Right atrium auricular region (tissue), 2 donors: Measurements from ENCODE around the gene ADARB2. TPM values are rescaled to one million over a fixed set of nuclear protein-coding genes. Genes with fewer than 3 reads are reported as not detected.
"Not testable (repeated sequence)": the region's sequence is repeated elsewhere in the genome, so short reads cannot be mapped to it uniquely, and the experiment has no call there.

Source experiments
- DNase-seq: peaks from one replicate; pipeline ENCODE4 v3.0.0-alpha.2; 2019; ENCODE audit warnings: low spot score
- H3K27ac ChIP-seq, 2 donors: fragments of 200-600 bp; sonication (generic); 1 replicate in 1 of 2; 2 replicates in 1 of 2; pipeline ENCODE4 v1.5.1; 2016 to 2019
- H3K27me3 ChIP-seq, 2 donors: fragments of 200-600 bp; sonication (generic); one replicate each; pipeline versions ENCODE4 v1.5.1 to v1.6.0; 2017 to 2019
- H3K36me3 ChIP-seq: fragments of 200-600 bp; sonication (generic); one replicate; pipeline ENCODE4 v1.5.1; 2016
- H3K4me1 ChIP-seq, 2 donors: fragments of 200-600 bp; sonication (generic); one replicate each; pipeline versions ENCODE4 v1.5.1 to v1.6.0; 2017 to 2019
- H3K4me3 ChIP-seq, 2 donors: fragments of 200-600 bp; sonication (generic); 1 replicate in 1 of 2; 2 replicates in 1 of 2; pipeline ENCODE4 v1.5.1; 2017 to 2019; ENCODE audit warnings: mild to moderate bottlenecking in 1 of 2, moderate library complexity in 1 of 2
- H3K9me3 ChIP-seq, 2 donors: fragments of 200-600 bp; sonication (generic); one replicate each; pipeline ENCODE4 v1.5.1; 2019
- CTCF ChIP-seq, 2 donors: fragments of 200-600 bp; sonication (generic); IDR thresholded peaks; one replicate each; pipeline ENCODE4 v1.5.1; 2019; ENCODE audit warnings: antibody characterized with exemption in 2 of 2
- total RNA-seq, 2 donors: library from RNA; depleted of rRNA; stranded (reverse); fragments of >200 nt; gene quantifications; one replicate each; pipeline ENCODE4 v1.1.0, GENCODE V29; 2016

ADARB2 gene
- total RNA-seq, 2 donors from 2014 or later, result 0.33 to 0.71 TPM

- no peak overlapping the region for H3K27ac ChIP-seq
- H3K27me3 ChIP-seq, result no peaks in the 10 kb centered on the region
- DNase-seq, result no peak
- no peak for TF ChIP-seq CTCF (IDR thresholded peaks at IDR 0.05)
- no peaks in the 10 kb centered on the region for H3K4me1 ChIP-seq
- H3K4me3 ChIP-seq, result no peak overlapping the region
- H3K36me3 ChIP-seq, result no peaks in the 10 kb centered on the region
- H3K9me3 ChIP-seq, result no peaks in the 10 kb centered on the region
These were observed 38.9 kb upstream of the ADARB2 start for GRCh38 chr10:1776127-1776662.

- Histone ChIP-seq H3K9me3 (no peaks in the 10 kb centered on the region), H3K4me1 (no peaks in the 10 kb centered on the region), H3K4me3 (no peak overlapping the region), H3K27ac (no peak overlapping the region), H3K36me3 (no peaks in the 10 kb centered on the region), H3K27me3 (no peaks in the 10 kb centered on the region)
- no peak for TF ChIP-seq CTCF (IDR thresholded peaks at IDR 0.05)
- no peak for DNase-seq
These were observed 37.5 kb upstream of the ADARB2 start for GRCh38 chr10:1774796-1775195.

GRCh38 chr10:1773204-1773603, 35.9 kb upstream of the ADARB2 start:
- not testable (repeated sequence) for H3K27me3 ChIP-seq, DNase-seq, H3K27ac ChIP-seq, H3K4me1 ChIP-seq, H3K9me3 ChIP-seq, H3K36me3 ChIP-seq, H3K4me3 ChIP-seq

GRCh38 chr10:1766049-1766448, 28.7 kb upstream of the ADARB2 start:
- H3K36me3 ChIP-seq, result no peaks in the 10 kb centered on the region
- no peak for TF ChIP-seq CTCF (IDR thresholded peaks at IDR 0.05)
- no peaks in the 10 kb centered on the region for H3K27me3 ChIP-seq
- H3K9me3 ChIP-seq, result no peaks in the 10 kb centered on the region
- no peak overlapping the region for H3K4me3 ChIP-seq
- no peak for DNase-seq
- no peaks in the 10 kb centered on the region for H3K4me1 ChIP-seq
- H3K27ac ChIP-seq, result no peak overlapping the region

GRCh38 chr10:1762076-1762475, 24.8 kb upstream of the ADARB2 start:
- Histone ChIP-seq H3K27ac (no peak overlapping the region), H3K36me3 (no peaks in the 10 kb centered on the region), H3K27me3 (no peaks in the 10 kb centered on the region), H3K4me1 (no peaks in the 10 kb centered on the region), H3K4me3 (no peak overlapping the region), H3K9me3 (peaks cover 0 to 16% of the 10 kb centered on the region in 2 donors)
- no peak for TF ChIP-seq CTCF (IDR thresholded peaks at IDR 0.05)
- DNase-seq, result no peak

- Histone ChIP-seq H3K27ac (no peak overlapping the region), H3K4me3 (no peak overlapping the region), H3K9me3 (peaks cover 0 to 30% of the 10 kb centered on the region in 2 donors), H3K4me1 (no peaks in the 10 kb centered on the region), H3K36me3 (no peaks in the 10 kb centered on the region), H3K27me3 (no peaks in the 10 kb centered on the region)
- DNase-seq, result no peak
- no peak for TF ChIP-seq CTCF (IDR thresholded peaks at IDR 0.05)
These were observed 17.3 kb upstream of the ADARB2 start for GRCh38 chr10:1754506-1755153.
